GM18870 (cell line): ENCODE results near the gene SOX15.
A peak's percentile ranks its signal among the peaks of the same experiment; 100 is the strongest.
"Not testable (repeated sequence)": the region's sequence is repeated elsewhere in the genome, so short reads cannot be mapped to it uniquely, and the experiment has no call there.

Source experiments
- ATAC-seq: cut with Tn5 transposase; IDR thresholded peaks from one replicate; pipeline ENCODE4 v1.9.1; 2021; ENCODE audit warnings: moderate library complexity; ENCODE audit not compliant: unreplicated experiment

SOX15 gene

DNA sequence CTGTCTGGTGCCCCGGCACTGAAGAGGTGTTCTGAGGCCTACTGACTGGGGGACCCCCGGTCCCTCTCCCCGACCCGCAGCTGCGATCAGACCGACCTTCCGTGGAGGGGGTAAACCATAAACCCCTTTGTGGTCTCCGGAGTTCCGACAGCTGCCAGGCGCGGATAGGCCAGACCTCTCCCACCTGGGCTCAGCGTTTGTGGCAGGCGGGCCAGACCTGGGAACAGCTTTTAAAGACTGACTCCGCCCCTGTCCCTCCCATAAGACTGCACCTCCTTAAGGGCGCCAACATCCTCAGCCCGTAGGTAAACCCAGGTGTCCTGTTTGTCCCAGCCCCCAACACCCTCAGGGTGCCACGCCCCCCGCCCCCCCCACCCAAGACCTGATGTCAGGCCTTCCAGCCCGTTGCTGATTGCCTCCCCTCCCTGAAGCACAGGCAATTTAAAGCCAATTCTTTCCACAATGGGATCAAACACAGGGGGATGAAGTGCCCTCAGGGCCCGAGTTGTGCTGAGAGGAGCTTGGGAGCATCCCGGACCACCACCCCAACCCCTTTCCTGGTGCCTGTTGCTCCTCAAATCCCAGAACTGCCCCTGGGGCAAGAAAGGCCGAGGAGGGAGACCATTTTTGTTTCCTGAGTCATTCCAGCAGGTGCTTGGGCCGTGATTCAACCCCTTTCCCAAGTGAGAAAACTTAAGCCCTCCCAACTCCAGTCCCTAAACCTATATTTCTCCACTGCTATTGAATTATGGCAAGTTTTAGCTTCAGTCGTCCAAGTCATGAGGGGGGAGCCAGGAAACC is at the start of gene SOX15:
TSS of gene SOX15 (minus strand) at position 204 of the 801 bp plus-strand sequence. CDS start 418 bp downstream, outside the sequence.
- no peak for ATAC-seq

DNA sequence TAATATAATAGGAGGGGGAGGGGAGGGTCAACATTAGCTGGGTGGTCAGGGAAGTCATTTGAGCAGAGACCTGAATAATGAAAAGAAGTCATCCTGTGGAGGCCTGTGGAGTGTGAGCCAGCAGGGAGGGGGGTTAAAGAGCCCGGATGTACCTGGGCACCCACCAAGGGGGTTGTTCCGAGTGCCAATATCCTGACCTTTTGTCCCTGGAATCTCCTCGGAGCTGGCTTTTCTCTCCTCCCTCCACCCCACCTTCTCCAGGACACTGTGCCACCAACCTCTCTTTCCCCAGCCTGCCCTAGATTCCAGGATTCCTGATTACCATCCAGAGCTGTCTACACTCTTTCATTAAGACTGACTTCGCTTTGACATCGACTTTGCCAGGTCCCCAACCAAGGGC is 46.3 kb upstream of the SOX15 start:
- ATAC-seq = no peak

DNA sequence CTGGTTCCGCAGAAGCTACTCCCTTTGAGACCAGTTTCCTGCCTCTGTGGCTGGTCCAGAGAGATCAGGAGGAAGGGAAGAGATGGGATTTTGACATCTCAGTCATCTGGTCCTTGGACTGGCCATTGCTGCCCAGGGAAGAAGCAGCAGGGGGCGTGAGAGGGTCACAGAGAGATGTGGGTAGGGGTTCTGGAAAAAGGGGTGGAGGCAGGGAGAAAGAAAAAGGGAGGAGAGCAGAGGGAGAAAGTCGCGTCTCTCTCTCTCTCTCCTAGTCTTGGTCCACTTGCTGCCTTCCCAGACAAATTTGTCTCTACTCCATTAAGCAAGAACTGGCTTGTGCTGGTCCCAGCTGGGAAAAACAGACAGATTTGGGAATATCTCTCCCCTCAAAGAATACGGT is 44.5 kb upstream of the SOX15 start:
- no peak for ATAC-seq

DNA sequence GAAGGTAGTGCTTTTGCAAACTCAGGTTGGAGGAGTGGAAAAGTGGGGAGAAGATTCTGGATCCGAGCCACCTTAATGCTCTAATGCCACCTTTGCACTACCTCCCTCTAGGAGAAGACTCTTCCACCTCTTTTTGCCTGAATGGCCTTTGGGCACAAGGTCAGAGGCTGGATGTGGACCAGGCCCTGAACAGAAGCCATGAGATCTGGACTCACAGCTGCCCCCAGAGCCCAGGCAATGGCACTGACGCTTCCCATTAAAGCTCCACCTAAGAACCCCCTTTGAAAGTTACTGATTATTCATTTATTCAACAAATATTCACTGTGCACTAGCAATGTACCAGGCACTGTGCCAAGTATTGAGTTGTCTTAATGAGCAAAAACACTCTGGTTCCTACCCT is 43.2 kb upstream of the SOX15 start:
- no peak for ATAC-seq

DNA sequence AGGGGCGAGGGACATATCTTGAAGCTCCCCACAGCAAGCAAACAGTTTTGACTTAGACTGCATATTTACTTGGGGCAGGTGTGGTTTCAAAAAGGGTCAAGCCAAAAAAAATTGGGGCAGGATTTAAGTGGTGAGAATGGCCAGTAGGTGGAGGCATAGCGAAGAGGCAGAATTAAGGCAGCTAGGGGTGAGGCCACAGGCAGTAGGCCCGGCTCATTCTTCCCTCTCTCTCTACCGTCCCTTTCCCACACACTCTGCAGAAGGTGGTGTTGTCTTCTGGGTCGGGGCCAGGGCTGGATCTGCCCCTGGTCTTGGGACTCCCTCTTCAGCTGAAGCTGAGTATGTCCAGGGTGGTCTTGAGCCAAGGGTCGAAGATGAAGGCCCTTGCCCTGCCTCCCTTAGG is 42.6 kb upstream of the SOX15 start:
- no peak for ATAC-seq

DNA sequence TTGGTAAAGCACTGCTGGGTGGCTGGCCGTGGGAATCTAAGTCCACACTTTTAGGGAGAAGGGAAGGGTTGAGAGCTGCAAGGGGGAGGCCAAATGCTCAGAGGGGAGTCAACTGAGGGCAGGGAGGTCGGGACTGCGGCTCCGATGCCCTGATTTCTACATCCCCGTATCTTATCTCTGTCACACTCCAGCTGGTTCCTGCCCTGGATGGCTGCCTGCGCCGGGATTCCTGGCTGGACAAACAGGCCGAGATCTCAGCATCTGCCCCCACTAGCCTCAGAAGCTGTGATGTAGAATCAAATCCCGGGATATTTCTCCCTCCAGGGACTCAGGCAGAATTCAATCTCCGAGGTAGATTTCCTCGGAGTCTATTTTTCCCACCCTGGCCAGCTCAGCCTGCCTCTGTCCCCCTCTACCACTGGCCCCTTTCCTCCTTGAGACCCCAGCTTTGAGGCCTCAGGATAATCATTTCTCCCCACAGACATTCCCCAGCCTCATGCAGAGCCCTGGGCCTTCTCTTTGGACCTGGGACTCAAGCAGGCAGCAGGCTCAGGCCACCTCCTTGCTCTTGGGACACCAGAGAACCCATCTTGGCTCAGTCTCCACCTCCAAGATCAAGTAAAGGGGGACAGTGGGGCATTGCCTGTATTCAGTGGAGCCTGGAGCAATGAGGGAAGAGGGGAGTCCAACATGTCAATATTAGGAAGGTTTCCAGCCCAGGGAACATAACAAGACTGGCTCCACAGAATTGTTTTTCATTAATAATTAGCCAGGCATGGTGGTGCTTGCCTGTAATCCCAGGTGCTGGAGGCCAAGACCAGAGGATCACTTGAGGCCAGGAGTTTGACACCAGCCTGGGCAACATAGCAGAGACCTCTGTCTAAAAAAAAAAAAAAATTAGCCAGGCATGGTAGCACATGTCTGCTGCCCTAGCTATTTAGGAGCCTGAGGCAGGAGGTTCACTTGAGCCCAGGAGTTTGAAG is 41.8 kb upstream of the SOX15 start:
- ATAC-seq = no peak

DNA sequence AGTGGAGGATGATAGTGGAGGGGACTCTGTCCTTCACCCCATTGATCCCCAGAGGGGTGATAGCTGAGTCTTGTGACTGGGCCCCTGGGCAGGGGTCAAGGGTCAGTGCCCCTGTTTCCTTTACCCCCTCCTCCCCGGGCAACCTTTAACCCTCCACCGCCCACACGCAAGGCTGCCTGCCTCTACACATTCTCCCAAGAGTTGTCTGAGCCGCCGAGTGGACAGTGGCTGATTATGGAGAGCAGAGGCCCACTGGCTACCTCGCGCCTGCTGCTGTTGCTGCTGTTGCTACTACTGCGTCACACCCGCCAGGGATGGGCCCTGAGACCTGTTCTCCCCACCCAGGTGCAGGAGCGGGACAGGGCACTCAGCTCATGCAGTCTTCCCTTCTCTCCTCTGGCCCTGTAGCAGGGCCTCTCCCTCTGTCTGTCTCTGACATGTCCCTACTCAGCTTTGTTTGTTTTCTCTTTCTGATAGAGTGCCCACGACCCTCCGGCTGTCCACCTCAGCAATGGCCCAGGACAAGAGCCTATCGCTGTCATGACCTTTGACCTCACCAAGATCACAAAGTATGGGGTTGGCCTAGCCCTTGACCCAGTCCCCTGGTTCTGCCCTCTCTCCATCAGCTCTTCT is 40.2 kb upstream of the SOX15 start, which contains the start of gene SHBG:
TSS of gene SHBG (plus strand) at position 197 of the 633 bp plus-strand sequence. CDS start at position 235, 38 bp downstream.
- ATAC-seq = no peak

DNA sequence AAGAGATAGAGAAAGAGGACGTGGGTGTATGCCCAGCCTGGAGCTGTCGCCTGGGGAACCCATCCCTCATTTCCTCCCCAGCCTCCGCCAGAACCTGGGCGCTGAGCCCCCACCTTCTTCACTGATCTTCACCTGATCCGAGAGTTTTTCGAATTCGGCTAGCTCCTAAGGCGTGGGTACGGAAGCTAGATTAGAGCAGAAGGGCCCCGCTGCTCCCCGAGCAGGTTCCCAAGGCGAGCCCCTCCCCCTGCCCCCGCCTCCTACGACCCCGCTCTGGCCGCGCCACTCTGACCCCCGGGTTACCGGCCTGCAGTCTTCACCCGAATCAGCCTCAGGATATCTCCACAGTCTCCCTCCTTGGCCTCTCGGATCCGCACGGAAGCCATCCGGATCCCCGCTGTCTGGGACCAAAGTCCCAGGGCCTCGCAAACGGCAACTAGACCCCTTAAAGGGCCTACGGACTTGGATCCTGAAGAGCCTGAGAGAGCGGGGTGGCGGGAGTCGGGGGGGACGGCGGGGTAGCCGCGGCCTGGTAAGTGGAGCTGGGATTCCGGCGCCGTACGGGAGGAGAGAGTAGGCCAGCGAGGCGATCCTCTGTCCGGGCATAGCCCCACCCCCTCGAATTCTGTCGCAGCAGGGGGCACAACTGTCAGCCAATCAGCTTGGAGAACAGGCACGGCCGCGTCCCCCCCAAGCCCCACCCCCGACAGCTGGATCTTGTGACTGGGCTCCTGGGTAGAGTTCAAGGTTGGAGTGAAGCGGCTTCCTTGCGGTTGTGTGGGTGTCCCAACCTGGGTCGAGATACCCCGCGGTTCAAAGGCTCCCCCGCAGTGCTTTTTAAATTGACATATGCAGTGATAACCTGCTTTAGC is 37.6 kb upstream of the SOX15 start, which contains the start of gene SAT2:
TSS of gene SAT2 (minus strand) at position 572 of the 872 bp plus-strand sequence. CDS start at position 386, 186 bp downstream.
- peak; percentile 64 for ATAC-seq

DNA sequence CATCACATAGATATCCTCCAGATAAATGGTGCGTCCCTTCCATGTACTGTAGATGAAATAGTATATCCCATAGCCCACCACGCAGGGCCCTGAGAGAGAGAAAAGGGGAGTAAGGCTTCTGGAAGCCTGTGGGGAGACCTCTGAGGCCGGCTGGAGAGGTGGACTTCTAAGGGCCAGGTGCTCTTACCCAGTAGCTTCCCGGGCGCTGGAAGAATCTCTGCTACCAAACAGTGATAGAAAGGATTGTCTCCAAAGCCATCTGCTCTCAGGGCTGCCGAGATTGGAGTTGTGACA is 37.0 kb upstream of the SOX15 start:
- ATAC-seq = no peak

DNA sequence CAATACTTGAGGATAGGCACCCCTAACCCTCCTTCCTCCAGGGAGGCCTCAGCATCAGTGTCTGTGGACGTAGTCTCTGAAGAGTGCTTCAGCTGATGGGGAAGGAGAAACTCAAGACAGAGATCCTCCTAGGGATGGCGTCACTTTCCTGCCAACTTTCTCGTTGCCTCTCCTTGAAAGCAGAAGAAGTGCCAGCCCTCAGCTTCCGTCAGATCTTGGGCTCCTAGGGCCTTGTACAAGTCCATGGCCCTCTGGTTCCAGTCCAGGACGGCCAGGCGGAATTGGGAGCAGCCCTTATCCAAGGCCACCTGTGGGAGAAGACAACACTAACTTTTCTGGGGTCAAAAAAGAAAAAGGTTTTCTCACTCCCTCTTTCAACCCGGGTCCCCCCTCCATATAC is 36.4 kb upstream of the SOX15 start:
- ATAC-seq = no peak

DNA sequence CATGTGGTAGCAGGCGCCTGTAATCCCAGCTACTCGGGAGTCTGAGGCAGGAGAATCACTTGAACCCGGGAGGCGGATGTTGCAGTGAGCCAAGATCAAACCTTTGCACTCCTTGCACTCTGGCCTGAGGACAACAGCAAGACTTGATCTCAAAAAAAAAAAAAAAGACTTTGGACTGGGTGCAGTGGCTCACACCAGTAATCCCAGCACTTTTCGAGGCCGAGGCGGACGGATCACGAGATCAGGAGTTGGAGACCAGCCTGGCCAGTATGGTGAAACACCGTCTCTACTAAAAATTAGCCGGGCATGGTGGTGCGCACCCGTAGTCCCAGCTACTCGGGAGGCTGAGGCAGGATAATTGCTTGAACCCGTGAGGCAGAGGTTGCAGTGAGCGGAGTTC is 35.9 kb upstream of the SOX15 start:
- not testable (repeated sequence) for ATAC-seq

DNA sequence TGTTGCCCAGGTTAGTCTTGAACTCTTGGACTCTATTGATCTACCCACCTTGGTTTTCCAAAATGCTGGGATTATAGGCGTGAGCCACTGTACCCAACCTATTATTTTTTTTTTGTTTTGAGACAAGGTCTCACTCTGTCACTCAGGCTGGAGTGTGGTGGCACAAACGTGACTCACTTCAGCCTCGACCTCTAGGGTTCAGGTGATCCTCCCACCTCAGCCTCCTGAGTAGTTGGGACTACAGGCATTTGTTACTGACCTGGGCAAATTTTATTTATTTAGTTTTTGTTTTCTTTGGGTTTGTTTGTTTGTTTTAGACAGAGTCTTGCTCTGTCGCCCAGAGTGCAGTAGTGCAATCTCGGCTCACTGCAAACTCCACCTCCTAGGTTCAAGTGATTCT is 33.8 kb upstream of the SOX15 start:
- ATAC-seq = no peak

DNA sequence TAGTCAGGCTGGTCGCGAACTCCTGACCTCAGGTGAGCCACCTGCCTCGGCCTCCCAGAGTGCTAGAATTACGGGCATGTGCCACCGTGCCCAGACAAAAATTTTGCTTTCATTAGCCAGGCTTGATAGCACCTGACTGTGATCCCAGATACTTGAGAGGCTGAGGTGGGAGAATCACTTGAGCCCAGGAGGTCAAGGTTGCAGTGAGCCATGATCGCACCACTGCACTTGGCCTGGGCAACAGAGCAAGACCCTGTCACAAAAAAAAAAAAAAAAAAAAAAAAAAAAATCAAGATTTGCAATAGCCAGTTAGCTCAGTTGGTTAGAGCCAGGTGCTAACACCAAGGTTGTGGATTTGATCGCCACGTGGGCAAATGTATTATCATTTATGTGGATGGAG is 30.9 kb upstream of the SOX15 start:
- ATAC-seq = no peak

DNA sequence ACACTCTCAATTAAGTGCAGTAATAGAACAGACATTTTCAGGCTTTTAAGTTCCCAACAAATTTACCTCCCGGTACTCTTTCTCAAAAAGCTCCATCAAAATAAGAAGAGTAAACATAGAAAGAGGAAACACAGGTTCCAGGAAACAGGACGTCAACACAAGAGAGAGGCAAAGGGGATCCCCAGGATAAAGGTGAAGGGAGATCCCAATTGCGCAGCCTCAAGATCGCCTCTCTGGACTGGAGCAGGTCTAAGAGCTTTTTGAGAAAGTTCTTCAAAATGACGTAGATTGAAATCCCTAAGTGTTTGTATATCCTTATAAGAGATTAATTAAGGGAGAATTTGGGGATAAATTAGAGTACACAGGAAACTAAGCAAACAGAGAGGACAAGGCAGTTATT is 28.7 kb upstream of the SOX15 start:
- ATAC-seq = no peak

DNA sequence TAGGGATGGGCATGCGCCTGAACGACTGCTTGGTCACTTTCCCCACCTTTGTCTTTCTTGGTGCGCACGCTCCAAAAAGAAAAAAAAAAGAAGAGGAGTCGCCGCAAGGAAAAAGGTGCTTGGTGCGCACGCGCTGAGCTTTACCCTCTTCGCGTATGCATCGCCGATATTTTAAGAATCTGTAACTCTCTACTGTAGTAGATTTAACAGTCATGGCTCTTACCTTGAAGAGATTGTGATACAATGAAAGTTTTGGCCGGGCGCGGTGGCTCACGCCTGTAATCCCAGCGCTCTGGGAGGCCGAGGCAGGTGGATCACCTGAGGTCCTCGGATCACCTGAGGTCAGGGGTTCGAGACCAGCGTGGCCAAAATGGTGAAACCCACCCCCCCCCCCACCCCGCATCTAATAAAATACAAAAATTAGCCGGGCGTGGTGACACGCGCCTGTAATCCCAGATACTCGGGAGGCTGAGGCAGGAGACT is 25.4 kb upstream of the SOX15 start:
- no peak for ATAC-seq

DNA sequence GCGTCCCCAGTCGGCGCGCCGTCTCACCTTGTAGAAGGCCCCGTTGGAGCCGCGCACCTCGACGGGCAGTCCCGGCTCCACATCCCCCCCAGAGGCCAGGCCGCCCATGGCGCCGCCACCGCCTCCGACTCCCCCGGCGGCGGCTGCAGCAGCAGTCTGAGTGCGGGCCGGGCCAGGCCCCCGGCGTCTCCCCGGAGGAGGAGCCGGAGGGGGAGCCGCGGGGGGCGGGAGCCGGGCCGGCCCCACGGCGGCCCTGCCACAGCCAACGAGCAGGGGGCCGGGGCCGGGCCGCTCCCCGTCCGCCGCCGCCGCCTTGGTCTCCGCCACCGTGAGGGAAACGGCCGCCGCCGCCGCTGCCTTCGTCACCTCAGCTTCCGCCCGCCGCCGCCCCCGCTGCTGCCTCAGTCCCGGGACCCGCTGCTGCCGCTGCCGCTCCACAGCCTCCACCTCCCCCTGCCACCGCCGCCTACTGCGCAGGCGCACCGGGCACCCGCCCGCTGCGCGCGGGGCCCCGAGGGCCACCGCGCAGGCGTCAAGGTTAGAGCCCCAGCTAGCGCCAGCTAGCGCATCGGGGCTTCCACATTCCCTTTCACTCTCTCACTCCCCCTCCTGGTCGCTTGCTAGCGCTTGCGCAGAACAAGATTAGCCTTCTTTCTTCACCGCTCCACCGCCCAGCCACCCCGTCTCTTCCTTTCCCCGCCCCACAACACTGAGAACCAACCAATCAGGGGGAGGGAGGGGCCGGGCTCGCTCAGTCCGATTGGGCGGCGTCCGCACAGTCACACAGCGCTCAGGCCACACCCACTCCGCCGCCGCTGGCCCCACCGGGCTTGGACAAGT is 24.8 kb upstream of the SOX15 start, which contains the start of gene FXR2:
TSS of gene FXR2 (minus strand) at position 473 of the 840 bp plus-strand sequence. CDS start at position 108, 365 bp downstream.
- ATAC-seq = peak; percentile 88

DNA sequence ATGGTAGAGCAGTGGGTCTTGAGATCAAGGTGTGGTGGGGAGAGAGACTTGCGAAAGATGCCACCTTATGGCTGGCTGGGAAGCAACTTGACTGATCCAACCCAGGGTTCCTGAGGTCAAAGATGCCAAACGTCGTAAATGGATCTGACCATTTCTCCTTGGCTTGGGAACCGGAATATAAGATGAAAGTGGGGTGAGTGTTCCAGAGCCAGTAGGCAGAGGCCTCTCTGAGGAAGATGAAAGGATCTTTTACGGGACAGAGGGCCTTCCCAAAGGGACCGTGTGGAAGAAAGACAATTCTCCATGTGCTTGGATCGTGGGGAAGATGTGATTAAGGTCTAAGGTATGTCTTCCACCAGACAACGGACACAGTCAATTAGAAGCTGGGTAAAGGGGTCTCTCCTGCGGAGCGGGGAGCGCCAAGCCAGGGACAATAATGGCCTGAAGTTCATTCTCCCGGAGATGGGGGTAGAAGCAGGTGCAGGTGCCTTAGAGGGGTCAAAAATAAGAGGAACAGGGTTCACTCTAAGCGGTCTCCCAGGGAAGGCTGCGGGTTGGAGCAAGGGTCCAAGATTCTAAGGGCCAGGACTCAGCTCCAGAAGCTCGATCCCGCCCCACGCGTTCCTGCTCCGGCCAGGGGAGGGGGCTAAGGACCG is 24.0 kb upstream of the SOX15 start:
- ATAC-seq = no peak

DNA sequence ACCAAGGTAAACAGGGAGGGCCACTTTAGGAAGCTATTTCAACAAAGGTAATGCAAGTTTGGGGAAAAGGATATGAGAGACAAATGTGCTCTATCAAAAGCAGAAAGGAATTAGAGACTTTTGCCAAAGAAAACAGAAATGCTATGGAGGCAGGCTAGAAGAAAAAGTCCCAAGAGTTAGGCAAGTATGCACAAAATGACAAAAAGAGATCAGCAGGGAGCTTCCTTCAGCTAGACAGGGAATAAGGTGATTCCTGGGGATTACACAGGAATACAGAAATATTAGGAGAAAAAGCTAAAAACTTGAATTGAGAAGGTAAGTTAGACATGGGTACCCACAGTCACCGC is 22.4 kb upstream of the SOX15 start:
- ATAC-seq = no peak
